22Rv1 (cell line): Measurements from ENCODE around the gene OR4E1.

Source experiments
- CTCF ChIP-seq: fragments of 450-650 bp; IDR thresholded peaks from 2 replicates; pipeline ENCODE4 v1.5.1; 2017; ENCODE audit warnings: mild to moderate bottlenecking
- ZFX ChIP-seq: fragments of 450-650 bp; IDR thresholded peaks from 2 replicates; pipeline ENCODE4 v1.6.1; 2017; ENCODE audit warnings: antibody characterized with exemption, borderline replicate concordance

DNA sequence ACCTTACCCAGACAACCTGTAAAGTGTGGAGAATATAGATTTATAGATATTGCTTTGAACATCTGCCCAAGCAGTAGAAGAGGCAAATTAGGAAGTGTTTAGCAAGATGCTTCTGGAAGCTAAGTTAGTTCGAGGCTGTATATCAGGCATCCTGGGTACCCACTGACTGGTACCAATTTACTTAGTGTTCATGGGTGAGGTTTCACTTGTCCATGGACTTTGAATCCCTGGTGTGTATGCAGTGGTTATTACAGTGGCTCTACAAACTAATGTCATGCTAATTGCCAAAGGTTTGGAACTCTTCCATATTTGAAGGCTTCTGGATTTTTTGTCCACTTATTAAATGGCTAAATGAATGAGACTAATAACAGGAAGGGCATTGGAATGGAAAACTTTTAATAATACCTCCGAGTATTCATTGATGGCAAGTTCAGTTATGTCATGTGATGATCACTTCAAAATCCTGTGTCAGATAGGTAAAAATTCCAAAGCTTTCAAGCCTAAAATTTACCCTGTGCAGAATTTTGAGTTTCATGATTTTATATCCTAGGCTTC, 20.2 kb downstream of the OR4E1 start, which contains the start of gene OR4E2:
- TF ChIP-seq CTCF (no peak), ZFX (no peak)
